Glutamatergic neuron (in vitro differentiated cells): Measurements from ENCODE around the gene NUDT1. TPM values are rescaled to one million over a fixed set of nuclear protein-coding genes. Genes with fewer than 3 reads are reported as not detected.

Experiments used
- DNase-seq: peaks from one replicate; pipeline ENCODE4 v3.0.0; 2022
- H3K27ac Mint-ChIP-seq: one replicate; pipeline ENCODE4 v1.8.0; 2020; ENCODE audit warnings: mild to moderate bottlenecking, mixed read lengths, inconsistent platforms; ENCODE audit not compliant: unreplicated experiment
- H3K27me3 Mint-ChIP-seq: one replicate; pipeline ENCODE4 v1.8.0; 2020; ENCODE audit warnings: mild to moderate bottlenecking, moderate library complexity, mixed read lengths, inconsistent platforms; ENCODE audit not compliant: unreplicated experiment
- H3K36me3 Mint-ChIP-seq: one replicate; pipeline ENCODE4 v1.8.0; 2020; ENCODE audit warnings: mild to moderate bottlenecking, mixed read lengths, inconsistent platforms; ENCODE audit not compliant: unreplicated experiment
- H3K4me1 Mint-ChIP-seq: one replicate; pipeline ENCODE4 v1.8.0; 2020; ENCODE audit warnings: mild to moderate bottlenecking, low read depth, mixed read lengths, inconsistent platforms; ENCODE audit not compliant: unreplicated experiment
- H3K4me3 Mint-ChIP-seq: one replicate; pipeline ENCODE4 v1.8.0; 2020; ENCODE audit warnings: mild to moderate bottlenecking, mixed read lengths, inconsistent platforms; ENCODE audit not compliant: unreplicated experiment
- H3K9me3 Mint-ChIP-seq: one replicate; pipeline ENCODE4 v1.8.0; 2020; ENCODE audit warnings: mild to moderate bottlenecking, moderate library complexity, mixed read lengths, inconsistent platforms; ENCODE audit not compliant: unreplicated experiment
- total RNA-seq: library from RNA; stranded (reverse); fragmentation: NEBNext Ultra II Directional; extraction: Animal tissue kit (Norgen Biotek cat#: 25700); gene quantifications from one replicate; pipeline ENCODE4 v1.2.1, GENCODE V29; 2021; ENCODE audit not compliant: unreplicated experiment
- TF ChIP-seq, protein P1 (sequence below): fragments of 200-600 bp; sonication (generic); IDR thresholded peaks from one replicate; pipeline ENCODE4 v1.5.0; 2021; ENCODE audit not compliant: partially characterized antibody, unreplicated experiment

NUDT1 gene
- total RNA-seq, 1 donor from 2014 or later, result 19.5 TPM

DNA sequence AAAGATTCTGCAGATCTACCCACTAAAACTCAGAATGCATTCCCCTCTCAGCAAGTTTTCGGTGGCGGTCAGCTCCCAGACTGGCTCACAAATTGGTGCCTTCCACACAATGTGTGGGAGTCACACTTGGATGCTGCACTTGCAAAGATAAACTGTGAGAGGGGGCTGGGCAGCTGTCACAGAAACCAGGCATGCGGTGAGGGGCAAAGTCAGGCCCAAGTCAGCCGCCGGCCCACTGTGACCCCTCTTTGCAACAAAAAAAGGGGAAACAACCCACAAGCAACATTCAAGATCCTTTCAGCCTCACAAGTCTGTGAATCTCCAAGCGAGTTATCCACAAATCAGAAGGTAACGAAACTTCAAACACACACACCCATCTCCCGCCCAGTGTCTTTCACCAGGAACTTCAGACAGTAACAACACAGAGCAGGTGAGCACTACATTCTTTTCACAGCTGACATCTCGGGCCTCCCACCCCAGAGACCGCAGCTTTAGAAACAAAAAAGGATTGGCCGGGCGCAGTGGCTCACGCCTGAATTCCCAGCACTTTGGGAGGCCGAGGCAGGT, 40.2 kb downstream of the NUDT1 start:
- Mint-ChIP-seq H3K4me3 (no peak overlapping the region), H3K9me3 (no peaks in the 10 kb centered on the region), H3K27ac (peak overlapping the region; percentile 43), H3K4me1 (peaks cover 10% of the 10 kb centered on the region), H3K36me3 (no peaks in the 10 kb centered on the region), H3K27me3 (peaks cover 4% of the 10 kb centered on the region)
- TF ChIP-seq, protein P1, sequence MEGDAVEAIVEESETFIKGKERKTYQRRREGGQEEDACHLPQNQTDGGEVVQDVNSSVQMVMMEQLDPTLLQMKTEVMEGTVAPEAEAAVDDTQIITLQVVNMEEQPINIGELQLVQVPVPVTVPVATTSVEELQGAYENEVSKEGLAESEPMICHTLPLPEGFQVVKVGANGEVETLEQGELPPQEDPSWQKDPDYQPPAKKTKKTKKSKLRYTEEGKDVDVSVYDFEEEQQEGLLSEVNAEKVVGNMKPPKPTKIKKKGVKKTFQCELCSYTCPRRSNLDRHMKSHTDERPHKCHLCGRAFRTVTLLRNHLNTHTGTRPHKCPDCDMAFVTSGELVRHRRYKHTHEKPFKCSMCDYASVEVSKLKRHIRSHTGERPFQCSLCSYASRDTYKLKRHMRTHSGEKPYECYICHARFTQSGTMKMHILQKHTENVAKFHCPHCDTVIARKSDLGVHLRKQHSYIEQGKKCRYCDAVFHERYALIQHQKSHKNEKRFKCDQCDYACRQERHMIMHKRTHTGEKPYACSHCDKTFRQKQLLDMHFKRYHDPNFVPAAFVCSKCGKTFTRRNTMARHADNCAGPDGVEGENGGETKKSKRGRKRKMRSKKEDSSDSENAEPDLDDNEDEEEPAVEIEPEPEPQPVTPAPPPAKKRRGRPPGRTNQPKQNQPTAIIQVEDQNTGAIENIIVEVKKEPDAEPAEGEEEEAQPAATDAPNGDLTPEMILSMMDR, result no peak
- DNase-seq, result no peak

DNA sequence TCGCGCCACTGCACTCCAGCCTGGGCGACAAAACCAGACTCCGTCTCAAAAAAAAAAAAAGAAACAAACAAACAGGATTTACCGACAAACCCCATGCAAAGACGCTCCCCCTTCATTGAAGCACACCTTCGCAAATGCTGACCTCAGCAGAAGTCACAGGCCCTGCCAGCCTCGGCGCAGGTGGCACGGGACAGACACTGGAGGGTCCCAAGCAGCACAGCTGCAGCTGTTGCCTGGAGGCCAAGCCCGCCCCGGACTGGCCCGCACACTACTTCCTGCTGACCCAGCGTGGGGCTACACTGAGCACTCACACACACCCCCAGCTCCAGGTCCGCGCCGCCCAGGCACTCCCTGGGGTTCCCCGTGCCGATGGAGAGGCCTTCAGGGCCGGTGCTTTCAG, 41.0 kb downstream of the NUDT1 start:
- no peaks in the 10 kb centered on the region for H3K36me3 Mint-ChIP-seq
- H3K27me3 Mint-ChIP-seq, result peaks cover 4% of the 10 kb centered on the region
- DNase-seq, result no peak
- H3K4me1 Mint-ChIP-seq, result peaks cover 10% of the 10 kb centered on the region
- no peak overlapping the region for H3K4me3 Mint-ChIP-seq
- H3K27ac Mint-ChIP-seq, result no peak overlapping the region
- no peaks in the 10 kb centered on the region for H3K9me3 Mint-ChIP-seq
- TF ChIP-seq, protein P1, result no peak

DNA sequence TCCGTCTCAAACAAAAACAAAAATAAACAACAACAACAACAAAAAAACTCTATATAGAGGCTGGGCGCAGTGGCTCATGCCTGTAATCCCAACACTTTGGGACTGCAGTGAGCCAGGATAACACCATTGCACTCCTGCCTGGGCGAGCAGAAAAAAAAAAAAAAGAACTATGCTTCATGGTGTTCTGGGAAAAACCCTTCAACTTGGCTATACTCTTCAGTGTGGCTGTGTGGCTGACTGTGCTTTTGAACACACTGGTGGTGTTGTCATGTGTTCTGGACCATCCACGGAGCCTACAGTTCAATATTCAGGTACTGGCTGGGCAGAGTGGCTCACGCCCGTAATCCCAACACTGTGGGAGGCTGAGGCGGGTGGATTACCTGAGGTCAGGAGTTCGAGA, 45.7 kb downstream of the NUDT1 start:
- H3K9me3 Mint-ChIP-seq, result no peaks in the 10 kb centered on the region
- no peaks in the 10 kb centered on the region for H3K4me1 Mint-ChIP-seq
- H3K4me3 Mint-ChIP-seq, result no peak overlapping the region
- no peaks in the 10 kb centered on the region for H3K36me3 Mint-ChIP-seq
- no peak overlapping the region for H3K27ac Mint-ChIP-seq
- TF ChIP-seq, protein P1, result no peak
- H3K27me3 Mint-ChIP-seq, result no peaks in the 10 kb centered on the region
- DNase-seq, result no peak

DNA sequence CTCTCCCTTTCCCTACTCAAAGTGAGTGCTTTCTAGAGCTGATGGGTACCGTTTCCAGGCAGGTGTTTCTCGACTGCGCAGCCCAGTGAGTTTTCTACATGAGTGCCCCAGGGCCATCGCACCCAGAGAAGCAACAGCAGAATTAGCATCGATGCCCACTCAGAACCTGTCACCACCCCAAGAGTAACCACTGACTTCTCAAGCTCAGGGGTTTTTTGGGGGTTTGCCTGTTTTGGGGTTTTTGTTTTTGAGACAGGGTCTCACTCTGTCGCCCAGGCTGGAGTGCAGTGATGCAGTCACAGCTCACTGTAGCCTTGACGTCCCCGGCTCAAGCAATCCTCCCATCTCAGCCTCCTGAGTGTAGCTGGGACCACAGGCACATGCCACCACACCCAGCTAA, 46.5 kb downstream of the NUDT1 start:
- Mint-ChIP-seq H3K27ac (no peak overlapping the region), H3K4me1 (no peaks in the 10 kb centered on the region)
- TF ChIP-seq, protein P1, result no peak

DNA sequence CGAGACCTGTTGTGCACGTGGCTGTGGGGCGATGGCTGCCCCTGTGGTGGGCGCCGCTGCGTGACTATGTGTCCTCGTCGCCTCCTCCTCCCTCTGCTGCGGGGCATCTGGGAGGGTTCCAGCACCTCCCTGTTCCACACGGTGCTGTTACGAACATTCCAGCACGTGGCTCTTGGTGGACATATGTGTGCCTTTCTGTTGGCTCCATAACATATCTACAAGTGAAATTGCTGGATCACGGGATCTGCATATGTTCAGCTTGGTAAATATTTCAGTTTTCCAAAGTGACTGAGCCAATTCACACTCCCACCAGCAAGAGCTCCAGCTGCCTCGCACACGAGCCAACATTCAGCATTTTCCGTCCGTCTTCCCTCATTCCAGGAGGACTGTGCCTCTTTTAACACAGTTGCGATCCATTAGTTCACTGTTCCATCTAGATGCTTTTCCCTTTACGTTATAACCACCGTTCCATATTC, 47.1 kb downstream of the NUDT1 start:
- no peak overlapping the region for H3K4me3 Mint-ChIP-seq
- TF ChIP-seq, protein P1, result no peak
- no peak for DNase-seq
- H3K9me3 Mint-ChIP-seq, result no peaks in the 10 kb centered on the region
- no peaks in the 10 kb centered on the region for H3K36me3 Mint-ChIP-seq
- H3K27me3 Mint-ChIP-seq, result no peaks in the 10 kb centered on the region
- no peaks in the 10 kb centered on the region for H3K4me1 Mint-ChIP-seq
- no peak overlapping the region for H3K27ac Mint-ChIP-seq

More for the DNA sequence above, 46.5 kb downstream of the NUDT1 start:
- H3K4me3 Mint-ChIP-seq, result no peak overlapping the region
- H3K27me3 Mint-ChIP-seq, result no peaks in the 10 kb centered on the region
- no peaks in the 10 kb centered on the region for H3K36me3 Mint-ChIP-seq
- no peaks in the 10 kb centered on the region for H3K9me3 Mint-ChIP-seq
- DNase-seq, result no peak
